GM12865 (cell line): ENCODE data around the gene HOXA5.

Experiments
- DNase-seq: peaks from one replicate; pipeline ENCODE4 v3.0.0; 2010; ENCODE audit warnings: low read depth
- H3K4me3 ChIP-seq: 2 replicates; pipeline ENCODE4 v1.5.1; 2011; ENCODE audit warnings: mild to moderate bottlenecking, low read depth, low read length, control low read depth
- TF ChIP-seq, protein P1 (sequence below): IDR thresholded peaks from 2 replicates; pipeline ENCODE4 v1.5.1; 2011; ENCODE audit warnings: low read length, control low read depth, low read depth, inconsistent platforms; ENCODE audit not compliant: insufficient read depth; ENCODE audit errors: missing control alignments

HOXA5 gene

DNA sequence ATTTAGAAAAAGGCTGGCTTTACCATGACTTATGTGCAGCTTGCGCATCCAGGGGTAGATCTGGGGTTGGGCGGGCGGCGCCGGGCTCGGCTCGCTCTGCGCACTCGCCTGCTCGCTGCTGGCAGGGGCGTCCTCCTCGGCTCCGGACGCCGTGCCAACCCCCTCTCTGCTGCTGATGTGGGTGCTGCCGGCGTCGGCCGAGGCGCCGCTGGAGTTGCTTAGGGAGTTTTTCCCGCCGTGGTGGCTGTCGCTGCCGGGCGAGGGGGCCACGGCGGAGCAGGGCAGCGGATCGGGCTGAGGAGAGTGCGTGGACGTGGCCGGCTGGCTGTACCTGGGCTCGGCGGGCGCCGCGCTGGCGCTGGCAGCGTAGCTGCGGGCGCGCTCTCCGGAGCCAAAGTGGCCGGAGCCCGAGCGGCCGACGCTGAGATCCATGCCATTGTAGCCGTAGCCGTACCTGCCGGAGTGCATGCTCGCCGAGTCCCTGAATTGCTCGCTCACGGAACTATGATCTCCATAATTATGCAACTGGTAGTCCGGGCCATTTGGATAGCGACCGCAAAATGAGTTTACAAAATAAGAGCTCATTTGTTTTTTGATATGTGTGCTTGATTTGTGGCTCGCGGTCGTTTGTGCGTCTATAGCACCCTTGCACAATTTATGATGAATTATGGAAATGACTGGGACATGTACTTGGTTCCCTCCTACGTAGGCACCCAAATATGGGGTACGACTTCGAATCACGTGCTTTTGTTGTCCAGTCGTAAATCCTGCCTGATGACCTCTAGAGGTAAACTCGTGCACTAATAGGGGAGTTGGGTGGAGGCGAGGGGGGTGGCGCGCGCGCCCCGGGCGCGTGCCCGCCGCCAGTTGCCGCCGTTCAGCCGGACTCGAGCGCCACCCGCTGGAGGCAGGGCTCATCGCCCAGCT is at the start of gene HOXA5:
Gene HOXA5 (minus strand): TSS at position 659 of the 927 bp plus-strand sequence. CDS start 74 bp downstream, at position 585.
- DNase-seq, result peak; percentile 85
- TF ChIP-seq, protein P1, sequence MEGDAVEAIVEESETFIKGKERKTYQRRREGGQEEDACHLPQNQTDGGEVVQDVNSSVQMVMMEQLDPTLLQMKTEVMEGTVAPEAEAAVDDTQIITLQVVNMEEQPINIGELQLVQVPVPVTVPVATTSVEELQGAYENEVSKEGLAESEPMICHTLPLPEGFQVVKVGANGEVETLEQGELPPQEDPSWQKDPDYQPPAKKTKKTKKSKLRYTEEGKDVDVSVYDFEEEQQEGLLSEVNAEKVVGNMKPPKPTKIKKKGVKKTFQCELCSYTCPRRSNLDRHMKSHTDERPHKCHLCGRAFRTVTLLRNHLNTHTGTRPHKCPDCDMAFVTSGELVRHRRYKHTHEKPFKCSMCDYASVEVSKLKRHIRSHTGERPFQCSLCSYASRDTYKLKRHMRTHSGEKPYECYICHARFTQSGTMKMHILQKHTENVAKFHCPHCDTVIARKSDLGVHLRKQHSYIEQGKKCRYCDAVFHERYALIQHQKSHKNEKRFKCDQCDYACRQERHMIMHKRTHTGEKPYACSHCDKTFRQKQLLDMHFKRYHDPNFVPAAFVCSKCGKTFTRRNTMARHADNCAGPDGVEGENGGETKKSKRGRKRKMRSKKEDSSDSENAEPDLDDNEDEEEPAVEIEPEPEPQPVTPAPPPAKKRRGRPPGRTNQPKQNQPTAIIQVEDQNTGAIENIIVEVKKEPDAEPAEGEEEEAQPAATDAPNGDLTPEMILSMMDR, result no peak
- peak within 1 kb of the TSS; percentile 37 for H3K4me3 ChIP-seq

DNA sequence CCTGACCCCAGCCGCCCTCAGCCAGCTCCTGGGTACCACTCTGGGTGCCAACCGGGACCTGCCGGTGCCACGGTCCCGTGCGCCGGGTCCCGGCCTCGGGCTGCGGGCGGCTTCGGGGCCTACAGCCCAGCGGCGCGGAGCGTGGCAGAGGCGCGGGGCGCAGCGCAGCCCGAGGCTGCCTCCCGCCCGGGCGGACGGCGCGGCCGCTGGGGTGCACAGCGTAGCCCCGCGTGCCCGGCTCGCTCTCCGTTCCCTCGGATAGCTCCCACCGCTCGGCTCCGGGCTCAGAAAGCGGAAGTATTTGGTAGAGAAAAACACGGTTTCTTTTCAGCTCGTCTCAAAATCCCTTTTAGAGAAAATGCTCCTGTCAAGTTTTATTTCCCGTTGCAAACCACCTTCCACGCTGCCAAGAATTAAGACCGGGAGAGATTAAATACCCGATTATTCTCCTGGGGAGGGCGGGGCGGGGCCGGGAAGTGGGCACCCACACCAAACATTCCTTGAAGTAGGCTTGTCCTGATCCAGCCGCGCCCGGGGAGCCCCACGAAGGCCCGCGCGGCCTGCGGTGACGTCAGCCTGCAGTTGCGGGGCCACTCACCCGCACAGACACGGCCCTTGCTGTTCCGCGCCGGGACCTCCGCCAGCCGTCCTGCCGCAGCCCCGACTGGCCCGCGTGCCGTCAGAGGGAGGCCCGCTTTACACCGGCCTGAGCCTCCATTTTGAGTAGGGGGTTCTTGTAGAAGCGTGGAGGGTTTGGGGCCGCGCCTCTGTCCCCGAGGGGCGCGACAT is 49.3 kb upstream of the HOXA5 start:
- TF ChIP-seq, protein P1, result no peak
- peak overlapping the region; percentile 12; the same call in 1 of the 2 replicates for H3K4me3 ChIP-seq
- DNase-seq, result no peak

DNA sequence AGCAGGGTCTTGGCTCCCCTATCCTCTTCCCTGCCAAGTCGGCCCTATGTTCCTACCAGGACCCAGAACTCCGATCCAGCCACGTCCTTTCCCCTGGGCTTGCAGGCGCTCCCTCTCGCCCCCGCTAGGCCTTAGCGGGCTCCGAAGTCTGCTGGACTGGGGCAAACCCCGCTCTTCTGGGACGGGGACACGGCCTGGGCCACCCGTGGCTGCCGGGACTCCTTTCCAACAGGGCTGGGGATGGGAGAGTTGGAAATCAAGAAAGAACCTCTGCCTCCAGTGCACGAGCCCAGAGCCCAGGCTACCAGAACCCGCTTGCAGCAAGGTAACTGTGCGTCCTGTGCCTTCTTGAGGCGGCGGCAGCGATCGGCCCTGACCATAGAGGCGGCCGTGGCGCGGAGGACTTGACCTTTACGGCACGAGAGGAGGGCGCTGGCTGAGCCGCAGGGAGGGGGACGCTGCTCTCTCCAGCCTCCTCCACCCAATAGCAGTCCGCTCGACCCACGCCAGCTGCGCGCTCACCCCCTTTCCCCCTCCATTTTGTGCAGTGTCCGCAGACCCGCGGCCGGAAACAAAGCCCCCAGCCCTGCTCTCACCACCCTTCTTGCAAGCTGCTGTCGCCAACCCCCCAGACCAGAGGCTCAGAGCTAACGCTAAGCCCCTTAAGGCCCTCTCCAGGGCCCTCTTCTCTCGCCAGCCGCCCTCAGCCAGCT is 48.5 kb upstream of the HOXA5 start:
- no peak for DNase-seq
- TF ChIP-seq, protein P1, result no peak
- H3K4me3 ChIP-seq, result no peak overlapping the region

DNA sequence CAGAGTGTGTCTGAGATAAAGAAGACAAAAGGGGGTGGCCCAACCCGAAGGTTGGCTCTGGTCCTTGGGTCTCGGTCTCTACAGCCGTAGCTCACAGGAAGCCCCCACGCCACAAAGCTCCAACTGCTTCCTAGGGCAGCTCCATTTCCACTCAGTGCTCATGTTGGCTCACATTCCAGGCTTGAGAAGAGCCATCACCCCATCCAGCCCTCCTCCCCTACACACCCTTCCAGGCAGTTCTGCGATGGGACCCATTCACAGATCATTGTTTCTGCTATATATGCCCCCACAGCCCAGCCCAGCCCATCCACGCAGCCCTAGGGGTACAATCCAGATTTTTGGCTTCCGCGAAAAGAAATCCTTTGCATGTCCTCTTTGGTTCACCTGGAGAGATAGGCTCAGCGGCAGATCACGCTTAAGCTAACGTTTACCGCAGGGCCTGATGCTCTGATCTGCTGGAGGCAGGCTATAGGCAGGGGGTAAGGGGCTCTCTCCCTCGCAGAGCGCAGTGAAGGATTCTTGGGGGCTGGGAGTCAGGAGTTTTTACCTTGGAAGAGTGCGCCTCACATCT is 47.8 kb upstream of the HOXA5 start:
- TF ChIP-seq, protein P1, result no peak
- DNase-seq, result no peak
- H3K4me3 ChIP-seq, result no peak overlapping the region

DNA sequence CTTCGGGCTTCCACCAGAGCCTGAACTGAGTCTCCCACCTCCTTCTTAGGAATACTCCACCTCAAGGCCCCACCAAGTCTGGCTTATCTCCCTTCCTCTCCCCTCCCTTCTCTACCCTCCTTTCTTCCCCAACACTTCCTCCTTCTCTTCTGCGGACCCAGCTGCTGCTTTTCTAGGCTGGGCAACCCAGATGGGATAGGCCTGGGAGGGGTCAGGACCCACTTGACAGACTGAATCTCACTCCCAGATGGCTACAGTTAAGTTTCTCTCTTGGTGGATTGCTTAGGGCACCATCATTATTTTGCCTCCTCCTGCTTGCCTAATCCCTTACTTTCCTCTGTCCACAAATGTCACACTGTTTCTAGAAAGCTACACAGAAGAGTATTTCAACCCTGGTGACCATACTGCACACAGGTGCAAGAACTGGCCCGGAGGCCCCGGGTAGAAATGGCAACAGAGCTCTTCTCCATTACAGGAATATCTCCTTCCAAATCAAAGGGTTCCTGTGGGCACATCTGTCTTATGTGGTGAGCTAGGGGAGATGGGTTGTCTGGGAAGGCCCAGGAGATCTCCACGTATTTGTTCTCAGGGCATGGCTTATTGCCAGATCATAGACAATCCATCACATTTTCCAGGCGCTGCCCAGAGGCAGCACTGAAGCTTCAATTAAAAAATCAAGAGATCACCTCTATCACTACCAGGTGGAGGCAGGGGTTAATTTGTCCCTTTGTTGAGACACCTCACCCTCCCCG is 46.7 kb upstream of the HOXA5 start:
- DNase-seq, result no peak
- TF ChIP-seq, protein P1, result no peak
- H3K4me3 ChIP-seq, result no peak overlapping the region
